PC-9 (cell line): ENCODE measurements around the gene FAM3C. TPM values are rescaled to one million over a fixed set of nuclear protein-coding genes. Genes with fewer than 3 reads are reported as not detected.

Experiments
- BruUV-seq: library from RNA; stranded (reverse); fragments of 400-500 nt; replicated peaks from 2 replicates; lab custom pipeline; 2021; lab: Mats Ljungman, UMichigan
- CTCF ChIA-PET: fragments of 300-600 bp; sonication (Branson Sonifier 250); formaldehyde crosslinking; loops from one replicate; lab custom pipeline; 2022; ENCODE audit warnings: antibody characterized with exemption; lab: Charles Lee
- POLR2A ChIA-PET: fragments of 300-600 bp; sonication (Branson Sonifier 250); formaldehyde crosslinking; loops from one replicate; lab custom pipeline; 2022; ENCODE audit warnings: antibody characterized with exemption; ENCODE audit not compliant: unreplicated experiment; lab: Charles Lee
- DNase-seq, 2 experiments: peaks; one replicate each; pipeline versions ENCODE4 v3.0.0 to v3.0.0-alpha.2; 2015 to 2022; ENCODE audit warnings: mixed read lengths in 1 of 2
- H2AFZ ChIP-seq: fragments of 200-600 bp; sonication (generic); 2 replicates; pipeline ENCODE4 v1.8.1; 2017; ENCODE audit warnings: antibody characterized with exemption
- H3F3A ChIP-seq: fragments of 200-600 bp; sonication (generic); 2 replicates; pipeline ENCODE4 v1.8.1; 2017; ENCODE audit warnings: antibody characterized with exemption, mild to moderate bottlenecking, low read depth; ENCODE audit not compliant: insufficient read depth
- H3K27ac ChIP-seq: fragments of 200-600 bp; sonication (generic); 2 replicates; pipeline ENCODE4 v1.6.1; 2016; ENCODE audit warnings: mixed run types
- H3K27me3 ChIP-seq: fragments of 200-600 bp; sonication (generic); 2 replicates; pipeline ENCODE4 v1.6.1; 2016; ENCODE audit warnings: low read depth, mixed run types; ENCODE audit not compliant: insufficient read depth
- H3K36me3 ChIP-seq: fragments of 200-600 bp; sonication (generic); 2 replicates; pipeline ENCODE4 v1.6.1; 2016; ENCODE audit warnings: low read depth, mixed run types
- H3K4me1 ChIP-seq: fragments of 200-600 bp; sonication (generic); replicated peaks from 2 replicates; pipeline ENCODE4 v1.6.1; 2016; ENCODE audit warnings: mixed run types; ENCODE audit not compliant: insufficient read depth
- H3K4me2 ChIP-seq: fragments of 200-600 bp; sonication (generic); 2 replicates; pipeline ENCODE4 v1.6.1; 2017; ENCODE audit warnings: mixed run types
- H3K4me3 ChIP-seq: fragments of 200-600 bp; sonication (generic); 2 replicates; pipeline ENCODE4 v1.6.1; 2016; ENCODE audit warnings: mixed run types
- H3K79me2 ChIP-seq: fragments of 200-600 bp; sonication (generic); 2 replicates; pipeline ENCODE4 v1.6.1; 2017; ENCODE audit warnings: low read depth, mixed run types
- H3K9me2 ChIP-seq: fragments of 200-600 bp; sonication (generic); 2 replicates; pipeline ENCODE4 v1.8.1; 2017; ENCODE audit warnings: mild to moderate bottlenecking; ENCODE audit not compliant: insufficient read depth
- H3K9me3 ChIP-seq: fragments of 200-600 bp; sonication (generic); 2 replicates; pipeline ENCODE4 v1.8.1; 2016; ENCODE audit warnings: low read depth; ENCODE audit not compliant: insufficient read depth
- H4K20me1 ChIP-seq: fragments of 200-600 bp; sonication (generic); 2 replicates; pipeline ENCODE4 v1.8.1; 2017; ENCODE audit not compliant: insufficient read depth
- EZH2 ChIP-seq: fragments of 200-600 bp; sonication (generic); IDR thresholded peaks from 2 replicates; pipeline ENCODE4 v1.8.0; 2017; ENCODE audit warnings: antibody characterized with exemption, low read depth
- intact Hi-C: fragments of 100-400 bp; cut with micrococcal nuclease; formaldehyde crosslinking; loops from one replicate; pipeline ENCODE4 v1.10.0; 2022; ENCODE audit not compliant: unreplicated experiment
- total RNA-seq: library from RNA; stranded (reverse); gene quantifications from 2 replicates; pipeline ENCODE4 v1.2.3, GENCODE V29; 2021
- TF ChIP-seq, protein P1 (sequence below): fragments of 200-600 bp; sonication (generic); conservative IDR thresholded peaks from 2 replicates; pipeline ENCODE4 v1.6.1; 2017; ENCODE audit warnings: mixed run types, antibody characterized with exemption, mild to moderate bottlenecking, moderate library complexity

FAM3C gene
- total RNA-seq, 1 experiment from 2014 or later = 134 TPM

GRCh38 chr7:121337398-121337797, 58.7 kb downstream of the FAM3C start:
- BruUV-seq = no TSS peak
- no peak for DNase-seq
- no peak overlapping the region for H2AFZ ChIP-seq
- POLR2A ChIA-PET = interaction anchor here (0.6 kb wide), 1 partner anchor 17 kb away, joined by 3 read pairs; no protein-coding TSS in a partner anchor
- CTCF ChIA-PET = no interaction called here
- H3K4me1 ChIP-seq = no peaks in the 10 kb centered on the region
- no peaks in the 10 kb centered on the region for H3K9me3 ChIP-seq
- no peak overlapping the region for H3K27ac ChIP-seq
- H3K36me3 ChIP-seq = no peaks in the 10 kb centered on the region
- H3K4me2 ChIP-seq = no peak overlapping the region
- TF ChIP-seq, protein P1, sequence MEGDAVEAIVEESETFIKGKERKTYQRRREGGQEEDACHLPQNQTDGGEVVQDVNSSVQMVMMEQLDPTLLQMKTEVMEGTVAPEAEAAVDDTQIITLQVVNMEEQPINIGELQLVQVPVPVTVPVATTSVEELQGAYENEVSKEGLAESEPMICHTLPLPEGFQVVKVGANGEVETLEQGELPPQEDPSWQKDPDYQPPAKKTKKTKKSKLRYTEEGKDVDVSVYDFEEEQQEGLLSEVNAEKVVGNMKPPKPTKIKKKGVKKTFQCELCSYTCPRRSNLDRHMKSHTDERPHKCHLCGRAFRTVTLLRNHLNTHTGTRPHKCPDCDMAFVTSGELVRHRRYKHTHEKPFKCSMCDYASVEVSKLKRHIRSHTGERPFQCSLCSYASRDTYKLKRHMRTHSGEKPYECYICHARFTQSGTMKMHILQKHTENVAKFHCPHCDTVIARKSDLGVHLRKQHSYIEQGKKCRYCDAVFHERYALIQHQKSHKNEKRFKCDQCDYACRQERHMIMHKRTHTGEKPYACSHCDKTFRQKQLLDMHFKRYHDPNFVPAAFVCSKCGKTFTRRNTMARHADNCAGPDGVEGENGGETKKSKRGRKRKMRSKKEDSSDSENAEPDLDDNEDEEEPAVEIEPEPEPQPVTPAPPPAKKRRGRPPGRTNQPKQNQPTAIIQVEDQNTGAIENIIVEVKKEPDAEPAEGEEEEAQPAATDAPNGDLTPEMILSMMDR = no peak
- TF ChIP-seq EZH2 = no peak
- no peaks in the 10 kb centered on the region for H3K27me3 ChIP-seq
- H3K4me3 ChIP-seq = no peak overlapping the region
- intact Hi-C loops = loop anchor here (10.0 kb wide), 1 partner anchor 353 kb away; the partner anchor contains the start of gene CPED1
- no peaks in the 10 kb centered on the region for H3K79me2 ChIP-seq
- no peaks in the 10 kb centered on the region for H3F3A ChIP-seq
- H4K20me1 ChIP-seq = no peaks in the 10 kb centered on the region
- no peaks in the 10 kb centered on the region for H3K9me2 ChIP-seq

DNA sequence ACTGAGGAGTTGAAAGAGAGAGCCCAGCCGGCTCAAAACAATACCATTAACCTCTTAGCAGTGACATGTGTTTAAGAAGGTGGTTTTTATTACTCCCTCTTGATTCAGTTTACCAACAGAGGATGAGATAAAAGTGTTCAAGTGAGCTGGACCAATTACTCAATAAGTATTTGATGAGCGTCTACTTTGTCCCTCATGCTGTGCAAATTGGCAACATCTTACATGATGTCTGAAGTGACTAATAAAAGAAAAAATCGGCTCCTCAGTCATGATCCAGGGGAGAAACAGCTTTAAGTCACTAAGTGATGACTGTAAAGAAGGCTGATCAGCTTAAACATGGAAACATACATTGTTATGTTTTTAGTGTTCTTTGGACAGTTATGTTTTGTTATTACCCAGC, 59.5 kb downstream of the FAM3C start:
- Histone ChIP-seq H2AFZ (no peak overlapping the region), H3K9me3 (no peaks in the 10 kb centered on the region), H3K27ac (no peak overlapping the region), H3K4me1 (no peaks in the 10 kb centered on the region), H3K79me2 (no peaks in the 10 kb centered on the region), H3K4me2 (no peak overlapping the region), H3F3A (no peaks in the 10 kb centered on the region), H3K4me3 (no peak overlapping the region), H3K27me3 (no peaks in the 10 kb centered on the region), H3K36me3 (no peaks in the 10 kb centered on the region), H4K20me1 (no peaks in the 10 kb centered on the region), H3K9me2 (no peaks in the 10 kb centered on the region)
- no peak for DNase-seq
- ChIA-PET POLR2A (interaction anchor here (0.6 kb wide), 1 partner anchor 18 kb away, joined by 3 read pairs; no protein-coding TSS in a partner anchor), CTCF (no interaction called here)
- no TSS peak for BruUV-seq
- TF ChIP-seq, protein P1 = no peak
- TF ChIP-seq EZH2 = no peak
- intact Hi-C loops = loop anchor here (10.0 kb wide), 1 partner anchor 352 kb away; the partner anchor contains the start of gene CPED1

- ChIA-PET CTCF (no interaction called here), POLR2A (no interaction called here)
- H3K4me2 ChIP-seq = no peak overlapping the region
- H3K4me1 ChIP-seq = no peaks in the 10 kb centered on the region
- H4K20me1 ChIP-seq = no peaks in the 10 kb centered on the region
- no peak overlapping the region for H3K27ac ChIP-seq
- TF ChIP-seq EZH2 = no peak
- TF ChIP-seq, protein P1 = no peak
- H3K9me2 ChIP-seq = no peaks in the 10 kb centered on the region
- no peak overlapping the region for H3K4me3 ChIP-seq
- H3K79me2 ChIP-seq = no peaks in the 10 kb centered on the region
- no TSS peak for BruUV-seq
- H3K36me3 ChIP-seq = no peaks in the 10 kb centered on the region
- DNase-seq = no peak
- H3K9me3 ChIP-seq = no peaks in the 10 kb centered on the region
- no peaks in the 10 kb centered on the region for H3K27me3 ChIP-seq
- no peaks in the 10 kb centered on the region for H3F3A ChIP-seq
- intact Hi-C loops = loop anchor here (10.0 kb wide), 1 partner anchor 350 kb away; the partner anchor contains the start of gene CPED1
- peak overlapping the region; percentile 20; the same call in 1 of the 2 replicates for H2AFZ ChIP-seq
These were observed 61.0 kb downstream of the FAM3C start for GRCh38 chr7:121334875-121335648.
